ENCODE results near the gene BDNF. TPM values are rescaled to one million over a fixed set of nuclear protein-coding genes. Genes with fewer than 3 reads are reported as not detected.
"Not testable (repeated sequence)": the region's sequence is repeated elsewhere in the genome, so short reads cannot be mapped to it uniquely, and the experiment has no call there.

The BDNF gene
- total RNA-seq, 2 donors from 2014 or later, result 0.10 to 0.40 TPM

GRCh38 chr11:27646051-27646818 lies 54.0 kb downstream of the BDNF start:
- no peak for TF ChIP-seq CTCF (IDR thresholded peaks at IDR 0.05)
- Histone ChIP-seq H3K36me3 (no peaks in the 10 kb centered on the region), H3K4me1 (no peaks in the 10 kb centered on the region), H3K27ac (no peak overlapping the region), H3K9me3 (no peaks in the 10 kb centered on the region), H3K27me3 (no peaks in the 10 kb centered on the region), H3K9ac (ENCODE audit: low read depth in 2 of 2, low read length in 2 of 2) (no peak overlapping the region), H3K4me3 (no peak overlapping the region)
- DNase-seq, result no peak
- intact Hi-C loops (cut with DNase I), result no loop called here

- intact Hi-C loops (cut with DNase I), result no loop called here
- no peaks in the 10 kb centered on the region for H3K4me1 ChIP-seq
- H3K27ac ChIP-seq, result no peak overlapping the region
- no peak for DNase-seq
- H3K9ac ChIP-seq (ENCODE audit: low read depth in 2 of 2, low read length in 2 of 2), result no peak overlapping the region
- no peaks in the 10 kb centered on the region for H3K27me3 ChIP-seq
- no peaks in the 10 kb centered on the region for H3K9me3 ChIP-seq
- H3K4me3 ChIP-seq, result no peak overlapping the region
- H3K36me3 ChIP-seq, result no peaks in the 10 kb centered on the region
- no peak for TF ChIP-seq CTCF (IDR thresholded peaks at IDR 0.05)
Measured at GRCh38 chr11:27642954-27643353, 57.3 kb downstream of the BDNF start.

- no peak overlapping the region for H3K9ac ChIP-seq (ENCODE audit: low read depth in 2 of 2, low read length in 2 of 2)
- TF ChIP-seq CTCF (IDR thresholded peaks at IDR 0.05), result no peak
- no peaks in the 10 kb centered on the region for H3K9me3 ChIP-seq
- intact Hi-C loops (cut with DNase I), result no loop called here
- no peak overlapping the region for H3K27ac ChIP-seq
- no peak overlapping the region for H3K4me3 ChIP-seq
- DNase-seq, result no peak
- no peaks in the 10 kb centered on the region for H3K36me3 ChIP-seq
- H3K4me1 ChIP-seq, result no peaks in the 10 kb centered on the region
- H3K27me3 ChIP-seq, result no peaks in the 10 kb centered on the region
Measured at GRCh38 chr11:27640954-27641353, 59.3 kb downstream of the BDNF start.

GRCh38 chr11:27635567-27636037 lies 64.7 kb downstream of the BDNF start:
- Histone ChIP-seq H3K27me3 (no peaks in the 10 kb centered on the region), H3K27ac (no peak overlapping the region), H3K4me3 (no peak overlapping the region), H3K9me3 (no peaks in the 10 kb centered on the region), H3K4me1 (no peaks in the 10 kb centered on the region), H3K36me3 (no peaks in the 10 kb centered on the region), H3K9ac (ENCODE audit: low read depth in 2 of 2, low read length in 2 of 2) (no peak overlapping the region)
- no peak for DNase-seq
- intact Hi-C loops (cut with DNase I), result no loop called here
- no peak for TF ChIP-seq CTCF (IDR thresholded peaks at IDR 0.05)

GRCh38 chr11:27634776-27635175 lies 65.5 kb downstream of the BDNF start:
- H3K4me1 ChIP-seq; H3K4me3 ChIP-seq; H3K9ac ChIP-seq (ENCODE audit: low read depth in 2 of 2, low read length in 2 of 2); DNase-seq; intact Hi-C loops (cut with DNase I); H3K9me3 ChIP-seq; H3K27me3 ChIP-seq; H3K27ac ChIP-seq; H3K36me3 ChIP-seq: not testable (repeated sequence)

- H3K9ac ChIP-seq (ENCODE audit: low read depth in 2 of 2, low read length in 2 of 2); H3K9me3 ChIP-seq; H3K36me3 ChIP-seq; H3K27ac ChIP-seq; H3K4me3 ChIP-seq; H3K27me3 ChIP-seq; intact Hi-C loops (cut with DNase I); DNase-seq; H3K4me1 ChIP-seq: not testable (repeated sequence)
Measured at GRCh38 chr11:27634282-27634681, 66.0 kb downstream of the BDNF start.

GRCh38 chr11:27629023-27629422 lies 71.2 kb downstream of the BDNF start:
- H3K9me3 ChIP-seq; H3K36me3 ChIP-seq; H3K4me1 ChIP-seq; H3K27ac ChIP-seq; DNase-seq; H3K27me3 ChIP-seq; H3K4me3 ChIP-seq; intact Hi-C loops (cut with DNase I); H3K9ac ChIP-seq (ENCODE audit: low read depth in 2 of 2, low read length in 2 of 2): not testable (repeated sequence)

Measured in colonic mucosa (tissue), 4 donors.